Uterus (tissue), 4 donors: ENCODE results near the gene NQO2. TPM values are rescaled to one million over a fixed set of nuclear protein-coding genes. Genes with fewer than 3 reads are reported as not detected.
"Not testable (repeated sequence)": the region's sequence is repeated elsewhere in the genome, so short reads cannot be mapped to it uniquely, and the experiment has no call there.

ENCODE experiments used
- DNase-seq, 2 donors: peaks; one replicate each; pipeline ENCODE4 v3.0.0-alpha.2; 2019 to 2020
- H3K27ac ChIP-seq, 2 donors: fragments of 200-600 bp; sonication (generic); 1 replicate in 1 of 2; 2 replicates in 1 of 2; pipeline ENCODE4 v1.5.1; 2016 to 2018
- H3K27me3 ChIP-seq, 2 donors: fragments of 200-600 bp; sonication (generic); one replicate each; pipeline ENCODE4 v1.5.1; 2018 to 2019; ENCODE audit warnings: control low read depth in 1 of 2
- H3K36me3 ChIP-seq, 2 donors: fragments of 200-600 bp; sonication (generic); one replicate each; pipeline ENCODE4 v1.5.1; 2019; ENCODE audit warnings: control low read depth in 1 of 2
- H3K4me1 ChIP-seq, 2 donors: fragments of 200-600 bp; sonication (generic); one replicate each; pipeline ENCODE4 v1.5.1; 2018 to 2019; ENCODE audit warnings: control low read depth in 1 of 2
- H3K4me3 ChIP-seq, 2 donors: fragments of 200-600 bp; sonication (generic); 1 replicate in 1 of 2; 2 replicates in 1 of 2; pipeline ENCODE4 v1.5.1; 2018 to 2019; ENCODE audit warnings: mild to moderate bottlenecking in 1 of 2
- H3K9me3 ChIP-seq, 2 donors: fragments of 200-600 bp; sonication (generic); one replicate each; pipeline ENCODE4 v1.5.1; 2019; ENCODE audit warnings: control low read depth in 1 of 2
- CTCF ChIP-seq, 4 experiments: fragments of 200-600 bp in 2 of 4; fragments of 450-650 bp in 2 of 4; sonication (generic) in 2 of 4; IDR thresholded peaks; one replicate each; pipeline ENCODE4 v1.5.1; 2016 to 2019; ENCODE audit warnings: antibody characterized with exemption in 4 of 4, mild to moderate bottlenecking in 2 of 4, moderate library complexity in 1 of 4
- POLR2A ChIP-seq, 2 donors: fragments of 450-650 bp; IDR thresholded peaks; one replicate each; pipeline ENCODE4 v1.6.1; 2016; ENCODE audit warnings: antibody characterized with exemption in 2 of 2, mild to moderate bottlenecking in 1 of 2, moderate library complexity in 1 of 2
- intact Hi-C: fragments of 100-400 bp; cut with DNase I; formaldehyde crosslinking; loops from one replicate; pipeline ENCODE4 v1.15.1; 2023; ENCODE audit warnings: low total_unique reads
- total RNA-seq, 4 donors: library from RNA; depleted of rRNA in 3 of 4; stranded (reverse); fragments of >200 nt in 3 of 4; gene quantifications; one replicate each; pipeline versions ENCODE4 v1.1.0 to v1.2.4, GENCODE V29; 2014 to 2023
- donor health status: DM: yes; HTN: yes; CAD: no.

The NQO2 gene
- total RNA-seq, 4 donors from 2014 or later = 7.8 to 50.3 (median 21.6) TPM

- not testable (repeated sequence) for H3K4me1 ChIP-seq, DNase-seq, H3K9me3 ChIP-seq, H3K27me3 ChIP-seq, H3K36me3 ChIP-seq
- TF ChIP-seq CTCF (IDR thresholded peaks at IDR 0.05) = peak; percentile 58 to 81 (median 64)
- H3K4me3 ChIP-seq = peak overlapping the region; percentile 44 to 95
- intact Hi-C loops = loop anchor here (5.0 kb wide), 1 partner anchor 59 kb away; no protein-coding TSS in a partner anchor
- peak overlapping the region; percentile 80 to 87 for H3K27ac ChIP-seq
These were observed 1.3 kb upstream of the NQO2 start for GRCh38 chr6:2998249-2998997.

DNA sequence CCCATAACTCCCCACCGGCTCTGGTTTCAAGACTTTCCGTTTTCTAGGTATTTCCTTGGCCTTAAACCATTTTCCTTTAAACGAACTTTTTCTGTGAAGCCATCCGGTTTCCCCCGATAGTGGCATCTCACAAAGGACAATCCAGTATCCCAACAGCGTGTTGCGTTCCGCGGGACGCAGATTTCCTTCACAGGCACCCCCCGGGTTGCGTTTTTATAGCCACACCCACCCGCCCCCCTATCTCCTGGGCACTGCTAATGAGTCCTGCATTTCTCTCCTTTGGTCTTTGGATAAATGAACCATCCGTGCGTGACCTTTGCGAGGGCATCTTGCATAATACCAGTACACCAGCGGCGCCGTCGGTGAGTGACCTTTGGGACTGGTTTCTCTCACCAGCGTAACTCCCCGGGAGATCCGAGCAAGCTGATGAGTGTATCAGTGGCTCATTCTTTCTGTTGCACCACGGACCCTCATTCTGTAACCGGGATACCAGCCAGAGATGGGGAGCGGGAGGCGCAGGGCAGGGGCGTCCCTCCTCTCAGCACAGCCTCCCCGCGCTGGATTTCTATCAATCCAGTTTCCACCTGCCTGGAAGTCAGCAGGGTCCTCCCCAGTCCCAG lies 586 bp upstream of the NQO2 start:
- no peaks in the 10 kb centered on the region for H3K9me3 ChIP-seq
- H3K4me1 ChIP-seq = no peaks in the 10 kb centered on the region
- peak overlapping the region; percentile 44 to 95 for H3K4me3 ChIP-seq
- no peaks in the 10 kb centered on the region for H3K36me3 ChIP-seq
- DNase-seq = no peak
- H3K27me3 ChIP-seq = no peaks in the 10 kb centered on the region
- H3K27ac ChIP-seq = peak overlapping the region; percentile 80 to 87
- intact Hi-C loops = loop anchor here (5.0 kb wide), 1 partner anchor 58 kb away; no protein-coding TSS in a partner anchor
- TF ChIP-seq CTCF (IDR thresholded peaks at IDR 0.05) (no peak), POLR2A (IDR thresholded peaks at IDR 0.05) (no peak)

DNA sequence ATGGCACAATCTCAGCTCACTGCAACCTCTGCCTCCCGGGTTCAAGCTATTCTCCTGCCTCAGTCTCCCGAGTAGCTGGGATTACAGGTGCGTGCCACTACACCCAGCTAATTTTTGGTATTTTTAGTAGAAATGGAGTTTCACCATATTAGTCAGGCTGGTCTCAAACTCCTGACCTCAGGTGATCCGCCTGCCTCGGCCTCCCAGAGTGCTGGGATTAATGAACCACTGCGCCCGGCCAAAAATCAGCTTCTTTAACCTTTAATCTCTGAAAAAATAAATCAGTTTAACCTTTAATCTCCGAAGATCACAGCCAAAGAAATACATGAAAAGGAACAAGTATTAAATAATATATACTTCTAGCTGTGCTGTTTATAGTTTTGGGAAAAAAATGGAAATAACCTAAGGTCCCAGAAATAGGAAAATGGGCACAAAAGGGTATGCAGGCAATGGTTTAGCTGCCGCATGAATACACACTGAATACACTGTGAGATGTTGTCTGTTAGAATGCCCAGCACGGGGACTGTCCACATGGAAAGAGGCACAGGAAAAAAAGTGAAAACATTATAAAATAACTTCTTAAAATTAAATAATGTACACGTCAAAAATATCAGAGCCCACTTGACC lies 1.6 kb downstream of the NQO2 start:
- Histone ChIP-seq H3K27ac (no peak overlapping the region), H3K36me3 (no peaks in the 10 kb centered on the region), H3K27me3 (no peaks in the 10 kb centered on the region), H3K4me3 (no peak overlapping the region), H3K4me1 (no peaks in the 10 kb centered on the region), H3K9me3 (no peaks in the 10 kb centered on the region)
- no peak for DNase-seq
- intact Hi-C loops = no loop called here
- TF ChIP-seq CTCF (IDR thresholded peaks at IDR 0.05) (no peak), POLR2A (IDR thresholded peaks at IDR 0.05) (no peak)

GRCh38 chr6:3001773-3002293 lies 2.1 kb downstream of the NQO2 start:
- H3K4me1 ChIP-seq = no peaks in the 10 kb centered on the region
- no peaks in the 10 kb centered on the region for H3K9me3 ChIP-seq
- no peak overlapping the region for H3K4me3 ChIP-seq
- intact Hi-C loops = no loop called here
- H3K27me3 ChIP-seq = no peaks in the 10 kb centered on the region
- no peaks in the 10 kb centered on the region for H3K36me3 ChIP-seq
- no peak for TF ChIP-seq POLR2A (IDR thresholded peaks at IDR 0.05)
- TF ChIP-seq CTCF (IDR thresholded peaks at IDR 0.05) = peak in 2 of 4 experiments; percentile 12 to 16
- H3K27ac ChIP-seq = no peak overlapping the region
- DNase-seq = no peak

DNA sequence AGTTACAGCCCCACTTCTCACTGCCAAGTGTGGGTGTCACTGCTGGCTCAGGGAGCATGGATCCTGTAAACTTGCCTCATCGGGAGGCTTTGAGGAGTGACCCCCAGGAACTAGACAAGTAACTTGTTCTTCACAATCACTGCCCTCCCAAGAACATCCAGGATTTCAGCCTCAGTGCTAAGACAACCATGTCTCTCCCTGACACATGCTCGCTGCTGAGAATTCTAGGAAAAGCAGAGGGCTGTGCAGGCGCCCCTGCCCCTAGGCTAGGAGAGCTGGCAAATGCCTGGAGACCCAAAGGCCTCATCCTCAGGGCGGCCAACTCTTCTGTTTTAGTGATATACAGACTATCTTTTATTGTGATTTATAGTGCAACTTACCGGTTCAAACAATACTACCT lies 3.5 kb downstream of the NQO2 start:
- H3K36me3 ChIP-seq, H3K4me3 ChIP-seq, H3K4me1 ChIP-seq, intact Hi-C loops, H3K27ac ChIP-seq, H3K9me3 ChIP-seq, H3K27me3 ChIP-seq, DNase-seq: not testable (repeated sequence)
